Prostate gland (tissue), 2 donors: ENCODE measurements around the gene NUP133. TPM values are rescaled to one million over a fixed set of nuclear protein-coding genes. Genes with fewer than 3 reads are reported as not detected.

Experiments used
- DNase-seq: peaks from one replicate; pipeline ENCODE4 v3.0.0-alpha.2; 2019; ENCODE audit warnings: low spot score
- H3K27ac ChIP-seq, 2 donors: fragments of 200-600 bp; sonication (generic); 2 replicates each; pipeline ENCODE4 v1.5.1; 2017 to 2019
- H3K27me3 ChIP-seq: fragments of 200-600 bp; sonication (generic); replicated peaks from 2 replicates; pipeline ENCODE4 v1.5.1; 2019; ENCODE audit not compliant: insufficient read depth
- H3K36me3 ChIP-seq, 2 donors: fragments of 200-600 bp; sonication (generic); 1 replicate in 1 of 2; 2 replicates in 1 of 2; pipeline versions ENCODE4 v1.5.1 to v1.8.1; 2017 to 2019
- H3K4me1 ChIP-seq: fragments of 200-600 bp; sonication (generic); replicated peaks from 2 replicates; pipeline ENCODE4 v1.5.1; 2019
- H3K4me3 ChIP-seq, 2 donors: fragments of 200-600 bp; sonication (generic); 2 replicates each; pipeline ENCODE4 v1.5.1; 2017 to 2019
- H3K9me3 ChIP-seq: fragments of 200-600 bp; sonication (generic); 2 replicates; pipeline ENCODE4 v1.5.1; 2017
- POLR2A ChIP-seq: fragments of 450-650 bp; IDR thresholded peaks from one replicate; pipeline ENCODE4 v1.6.1; 2016; ENCODE audit warnings: antibody characterized with exemption, mild to moderate bottlenecking
- POLR2AphosphoS5 ChIP-seq: sonication (generic); formaldehyde crosslinking; IDR thresholded peaks from one replicate; pipeline ENCODE4 v1.6.1; 2017; ENCODE audit warnings: antibody characterized with exemption
- WGBS: methylation state at CpG from one replicate; pipeline ENCODE4 v1.1.5; 2018; 5-methylcytosine and 5-hydroxymethylcytosine counted together
- intact Hi-C: fragments of 100-400 bp; cut with DNase I; formaldehyde crosslinking; loops from one replicate; pipeline ENCODE4 v1.14.2; 2022
- total RNA-seq, 2 donors: library from RNA; depleted of rRNA; stranded (reverse); fragments of >200 nt; gene quantifications; one replicate each; pipeline ENCODE4 v1.1.0, GENCODE V29; 2016
- TF ChIP-seq, protein P1 (sequence below), 4 experiments: fragments of 200-600 bp in 2 of 4; fragments of 450-650 bp in 2 of 4; sonication (generic) in 2 of 4; IDR thresholded peaks; 1 replicate in 3 of 4; 2 replicates in 1 of 4; pipeline ENCODE4 v1.5.1; 2016 to 2019; ENCODE audit warnings: antibody characterized with exemption in 4 of 4, mild to moderate bottlenecking in 2 of 4, moderate library complexity in 2 of 4

The NUP133 gene
- total RNA-seq, 2 donors from 2014 or later = 26.3 to 36.4 TPM

DNA sequence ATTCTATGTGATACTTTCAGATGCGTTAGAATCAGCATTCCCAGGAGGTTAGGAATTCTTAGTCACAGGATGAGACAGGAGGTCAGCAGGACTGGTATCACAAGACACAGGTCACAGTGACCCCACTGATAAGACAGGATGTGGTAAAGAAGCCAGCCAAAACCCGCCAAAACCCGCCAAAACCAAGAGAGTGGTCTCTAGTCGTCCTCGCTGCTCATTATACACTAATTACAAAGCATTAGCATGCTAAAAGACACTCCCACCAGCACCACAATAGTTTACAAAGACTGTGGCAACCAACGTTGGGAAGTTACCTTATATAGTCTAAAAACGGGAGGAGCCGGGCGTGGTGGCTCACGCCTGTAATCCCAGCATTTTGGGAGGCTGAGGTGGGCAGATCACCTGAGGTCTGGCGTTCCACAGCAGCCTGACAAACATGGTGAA, 60.3 kb downstream of the NUP133 start:
- peaks cover 0 to 2% of the 10 kb centered on the region in 2 donors for H3K36me3 ChIP-seq
- H3K4me1 ChIP-seq = no peaks in the 10 kb centered on the region
- no peak for DNase-seq
- intact Hi-C loops = no loop called here
- TF ChIP-seq, protein P1, sequence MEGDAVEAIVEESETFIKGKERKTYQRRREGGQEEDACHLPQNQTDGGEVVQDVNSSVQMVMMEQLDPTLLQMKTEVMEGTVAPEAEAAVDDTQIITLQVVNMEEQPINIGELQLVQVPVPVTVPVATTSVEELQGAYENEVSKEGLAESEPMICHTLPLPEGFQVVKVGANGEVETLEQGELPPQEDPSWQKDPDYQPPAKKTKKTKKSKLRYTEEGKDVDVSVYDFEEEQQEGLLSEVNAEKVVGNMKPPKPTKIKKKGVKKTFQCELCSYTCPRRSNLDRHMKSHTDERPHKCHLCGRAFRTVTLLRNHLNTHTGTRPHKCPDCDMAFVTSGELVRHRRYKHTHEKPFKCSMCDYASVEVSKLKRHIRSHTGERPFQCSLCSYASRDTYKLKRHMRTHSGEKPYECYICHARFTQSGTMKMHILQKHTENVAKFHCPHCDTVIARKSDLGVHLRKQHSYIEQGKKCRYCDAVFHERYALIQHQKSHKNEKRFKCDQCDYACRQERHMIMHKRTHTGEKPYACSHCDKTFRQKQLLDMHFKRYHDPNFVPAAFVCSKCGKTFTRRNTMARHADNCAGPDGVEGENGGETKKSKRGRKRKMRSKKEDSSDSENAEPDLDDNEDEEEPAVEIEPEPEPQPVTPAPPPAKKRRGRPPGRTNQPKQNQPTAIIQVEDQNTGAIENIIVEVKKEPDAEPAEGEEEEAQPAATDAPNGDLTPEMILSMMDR (IDR thresholded peaks at IDR 0.05) = no peak
- no peak for TF ChIP-seq POLR2AphosphoS5
- TF ChIP-seq POLR2A = no peak
- no peak overlapping the region for H3K27ac ChIP-seq
- 87% methylated on average over 11 of the region's 11 CpGs for WGBS
- H3K9me3 ChIP-seq = no peaks in the 10 kb centered on the region
- no peak overlapping the region for H3K4me3 ChIP-seq
- H3K27me3 ChIP-seq = no peaks in the 10 kb centered on the region

DNA sequence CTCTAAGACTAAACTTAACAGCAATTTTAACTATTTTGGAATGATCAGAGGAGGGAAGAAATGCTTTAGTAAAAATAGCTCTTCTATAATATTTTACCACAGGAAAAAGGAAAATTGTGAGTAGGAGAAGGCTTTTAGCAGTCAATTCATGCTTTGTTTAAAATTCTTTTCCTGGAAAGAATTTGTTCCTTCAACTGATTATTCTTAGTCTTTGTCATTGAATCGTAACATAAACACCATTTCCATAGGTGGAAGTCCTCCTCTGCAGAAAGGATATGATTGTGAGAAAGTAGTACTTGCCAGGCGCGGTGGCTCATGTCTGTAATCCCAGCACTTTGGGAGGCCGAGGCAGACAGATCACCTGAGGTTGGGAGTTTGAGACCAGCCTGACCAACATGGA, 62.3 kb downstream of the NUP133 start:
- no peaks in the 10 kb centered on the region for H3K4me1 ChIP-seq
- intact Hi-C loops = no loop called here
- DNase-seq = no peak
- TF ChIP-seq, protein P1 (IDR thresholded peaks at IDR 0.05) = no peak
- TF ChIP-seq POLR2A = no peak
- TF ChIP-seq POLR2AphosphoS5 = no peak
- 96% methylated on average over 4 of the region's 4 CpGs for WGBS
- H3K36me3 ChIP-seq = peaks cover 0 to 2% of the 10 kb centered on the region in 2 donors
- no peak overlapping the region for H3K4me3 ChIP-seq
- no peaks in the 10 kb centered on the region for H3K27me3 ChIP-seq
- no peak overlapping the region for H3K27ac ChIP-seq
- H3K9me3 ChIP-seq = no peaks in the 10 kb centered on the region

DNA sequence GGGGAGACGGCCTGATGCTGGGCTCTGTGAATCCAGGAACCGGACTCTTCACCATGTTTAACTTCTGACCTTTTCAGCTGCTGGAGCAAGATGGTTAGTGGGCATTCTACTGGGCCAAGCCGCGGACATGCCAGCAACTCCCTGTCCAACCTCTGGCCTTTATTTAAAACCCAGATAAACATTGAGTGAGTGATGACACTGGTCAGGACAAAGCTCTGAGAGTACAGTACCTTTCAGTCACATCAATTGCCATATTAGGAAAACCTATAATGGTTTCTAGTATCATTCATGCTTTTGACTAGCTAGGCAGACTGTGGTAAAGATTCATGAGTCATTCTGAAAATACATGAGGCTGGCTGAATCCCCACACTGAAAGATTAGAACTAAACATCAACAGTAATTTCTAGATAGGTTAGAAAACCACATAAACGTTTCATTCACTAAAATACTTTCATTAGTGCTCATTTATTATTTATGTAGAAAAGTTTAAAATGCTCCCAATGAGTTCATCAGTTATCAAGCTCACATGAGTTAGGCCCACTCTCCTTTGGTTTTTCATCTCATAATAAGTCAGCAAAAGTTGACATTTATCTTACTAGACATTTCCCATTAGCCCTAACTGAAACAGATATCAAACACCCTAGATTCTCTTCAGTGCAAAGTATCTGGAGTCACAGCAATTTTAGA, 67.1 kb downstream of the NUP133 start:
- WGBS = 72% methylated on average over 5 of the region's 5 CpGs
- Histone ChIP-seq H3K27ac (no peak overlapping the region), H3K4me3 (no peak overlapping the region), H3K27me3 (no peaks in the 10 kb centered on the region), H3K9me3 (no peaks in the 10 kb centered on the region), H3K4me1 (no peaks in the 10 kb centered on the region), H3K36me3 (no peaks in the 10 kb centered on the region)
- intact Hi-C loops = no loop called here
- TF ChIP-seq, protein P1 (IDR thresholded peaks at IDR 0.05) = no peak
- TF ChIP-seq POLR2AphosphoS5 = no peak
- no peak for TF ChIP-seq POLR2A
- DNase-seq = no peak

DNA sequence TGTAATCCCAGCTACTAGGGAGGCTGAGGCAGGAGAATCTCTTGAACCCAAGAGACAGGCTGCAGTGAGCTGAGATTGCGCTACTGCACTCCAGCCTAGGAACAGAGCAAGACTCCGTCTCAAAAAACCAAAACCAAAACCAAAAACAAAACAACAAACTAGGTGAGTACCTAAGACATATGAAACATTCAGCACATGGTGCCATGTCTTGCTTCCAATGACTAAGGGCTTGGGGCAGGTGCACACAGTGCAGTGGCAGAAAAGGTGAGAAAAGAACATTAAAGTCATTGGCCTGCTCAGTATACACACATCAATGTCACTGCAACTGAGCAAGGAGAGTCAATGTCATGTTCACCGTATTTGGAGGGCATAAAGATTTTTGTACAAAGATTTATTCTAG, 70.1 kb downstream of the NUP133 start:
- no peak for DNase-seq
- 97% methylated on average over 3 of the region's 3 CpGs for WGBS
- no peaks in the 10 kb centered on the region for H3K36me3 ChIP-seq
- H3K27ac ChIP-seq = no peak overlapping the region
- H3K4me3 ChIP-seq = no peak overlapping the region
- H3K9me3 ChIP-seq = no peaks in the 10 kb centered on the region
- intact Hi-C loops = no loop called here
- H3K27me3 ChIP-seq = peaks cover 19% of the 10 kb centered on the region
- TF ChIP-seq, protein P1 (IDR thresholded peaks at IDR 0.05) = no peak
- TF ChIP-seq POLR2A (no peak), POLR2AphosphoS5 (no peak)
- no peaks in the 10 kb centered on the region for H3K4me1 ChIP-seq

DNA sequence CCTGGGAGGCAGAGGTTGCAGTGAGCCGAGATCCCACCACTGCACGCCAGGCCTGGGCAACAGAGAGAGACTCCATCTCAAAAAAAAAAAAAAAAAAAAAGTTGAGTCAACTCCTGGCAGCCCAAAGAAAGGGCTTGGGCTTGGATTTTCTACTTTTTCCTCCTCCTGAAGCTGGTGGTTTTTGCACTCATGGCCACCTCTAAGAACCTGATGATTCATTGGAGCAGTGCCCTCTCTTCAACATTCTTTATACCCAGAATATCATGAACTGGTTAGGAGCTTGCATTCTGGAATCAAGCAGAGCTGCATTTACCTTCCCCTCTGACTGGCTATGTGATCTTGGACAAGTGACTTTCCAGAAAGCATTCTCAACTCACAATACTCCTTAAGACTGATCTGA, 70.7 kb downstream of the NUP133 start:
- H3K4me1 ChIP-seq = peaks cover under 1% of the 10 kb centered on the region
- no peaks in the 10 kb centered on the region for H3K36me3 ChIP-seq
- WGBS = 96% methylated on average over 2 of the region's 2 CpGs
- TF ChIP-seq, protein P1 (IDR thresholded peaks at IDR 0.05) = no peak
- TF ChIP-seq POLR2AphosphoS5 = no peak
- TF ChIP-seq POLR2A = no peak
- H3K9me3 ChIP-seq = no peaks in the 10 kb centered on the region
- no peak for DNase-seq
- no peak overlapping the region for H3K27ac ChIP-seq
- H3K27me3 ChIP-seq = peaks cover 25% of the 10 kb centered on the region
- intact Hi-C loops = no loop called here
- H3K4me3 ChIP-seq = no peak overlapping the region
